Cerebellar nuclear complex (tissue), 1 donor: ENCODE measurements around the gene GRHL1.
A peak's percentile ranks its signal among the peaks of the same experiment; 100 is the strongest.
"Not testable (repeated sequence)": the region's sequence is repeated elsewhere in the genome, so short reads cannot be mapped to it uniquely, and the experiment has no call there.

Source experiments
- DNase-seq, 2 experiments: peaks; one replicate each; lab custom pipeline; 2025; lab: John Stamatoyannopoulos, UW

Gene GRHL1

GRCh38 chr2:10026940-10027569 lies 75.6 kb downstream of the GRHL1 start:
- DNase-seq = no peak

GRCh38 chr2:10027660-10028330 lies 76.3 kb downstream of the GRHL1 start:
- DNase-seq = no peak

- DNase-seq = no peak
These were observed 77.0 kb downstream of the GRHL1 start for GRCh38 chr2:10028407-10028987.

- DNase-seq = no peak
These were observed 77.7 kb downstream of the GRHL1 start for GRCh38 chr2:10028988-10029874.

- DNase-seq = no peak
These were observed 78.4 kb downstream of the GRHL1 start for GRCh38 chr2:10029875-10030223.

GRCh38 chr2:10030311-10030736 lies 78.8 kb downstream of the GRHL1 start:
- no peak for DNase-seq

GRCh38 chr2:10030798-10031197 lies 79.3 kb downstream of the GRHL1 start:
- DNase-seq = not testable (repeated sequence)

GRCh38 chr2:10031886-10032745 lies 80.6 kb downstream of the GRHL1 start:
- DNase-seq = no peak

- no peak for DNase-seq
These were observed 81.2 kb downstream of the GRHL1 start for GRCh38 chr2:10032746-10033105.

GRCh38 chr2:10033251-10034006 lies 81.9 kb downstream of the GRHL1 start:
- DNase-seq = no peak

- DNase-seq = no peak
These were observed 83.0 kb downstream of the GRHL1 start for GRCh38 chr2:10034333-10035052.

- no peak for DNase-seq
These were observed 83.5 kb downstream of the GRHL1 start for GRCh38 chr2:10035053-10035422.

GRCh38 chr2:10035633-10036032 lies 84.1 kb downstream of the GRHL1 start:
- no peak for DNase-seq

GRCh38 chr2:10036095-10036884 lies 84.8 kb downstream of the GRHL1 start:
- peak; percentile 87 to 88 for DNase-seq

- no peak for DNase-seq
These were observed 86.6 kb downstream of the GRHL1 start for GRCh38 chr2:10038123-10038522.

- no peak for DNase-seq
These were observed 87.2 kb downstream of the GRHL1 start for GRCh38 chr2:10038716-10039115.

- DNase-seq = peak; percentile 79 to 81
These were observed 88.3 kb downstream of the GRHL1 start for GRCh38 chr2:10039658-10040410.

GRCh38 chr2:10041711-10042110 lies 90.2 kb downstream of the GRHL1 start:
- DNase-seq = no peak
